Neural cell (in vitro differentiated cells): ENCODE results near the gene TMEM185B.

Experiments used
- EP300 ChIP-seq: fragments of 450-650 bp; conservative IDR thresholded peaks from 2 replicates; pipeline ENCODE4 v1.6.1; 2014; ENCODE audit warnings: antibody characterized with exemption, mild to moderate bottlenecking, moderate library complexity; ENCODE audit not compliant: poor library complexity, severe bottlenecking
- POLR2AphosphoS5 ChIP-seq: IDR thresholded peaks from 2 replicates; pipeline ENCODE4 v1.6.1; 2012
- RAD21 ChIP-seq: fragments of 450-650 bp; conservative IDR thresholded peaks from 2 replicates; pipeline ENCODE4 v1.6.1; 2014; ENCODE audit warnings: antibody characterized with exemption, mild to moderate bottlenecking, moderate library complexity
- TAF1 ChIP-seq: IDR thresholded peaks from 2 replicates; pipeline ENCODE4 v1.6.1; 2012; ENCODE audit warnings: low read depth
- TF ChIP-seq, protein P1 (sequence below): fragments of 450-650 bp; IDR thresholded peaks from 2 replicates; pipeline ENCODE4 v1.5.1; 2014; ENCODE audit warnings: antibody characterized with exemption, mild to moderate bottlenecking, moderate library complexity; ENCODE audit not compliant: poor library complexity, severe bottlenecking
- TF ChIP-seq, protein P2 (sequence below): IDR thresholded peaks from 2 replicates; pipeline ENCODE4 v1.6.1; 2012; ENCODE audit warnings: borderline replicate concordance

GRCh38 chr2:120204417-120204816 is 18.8 kb downstream of the TMEM185B start:
- TF ChIP-seq, protein P1, sequence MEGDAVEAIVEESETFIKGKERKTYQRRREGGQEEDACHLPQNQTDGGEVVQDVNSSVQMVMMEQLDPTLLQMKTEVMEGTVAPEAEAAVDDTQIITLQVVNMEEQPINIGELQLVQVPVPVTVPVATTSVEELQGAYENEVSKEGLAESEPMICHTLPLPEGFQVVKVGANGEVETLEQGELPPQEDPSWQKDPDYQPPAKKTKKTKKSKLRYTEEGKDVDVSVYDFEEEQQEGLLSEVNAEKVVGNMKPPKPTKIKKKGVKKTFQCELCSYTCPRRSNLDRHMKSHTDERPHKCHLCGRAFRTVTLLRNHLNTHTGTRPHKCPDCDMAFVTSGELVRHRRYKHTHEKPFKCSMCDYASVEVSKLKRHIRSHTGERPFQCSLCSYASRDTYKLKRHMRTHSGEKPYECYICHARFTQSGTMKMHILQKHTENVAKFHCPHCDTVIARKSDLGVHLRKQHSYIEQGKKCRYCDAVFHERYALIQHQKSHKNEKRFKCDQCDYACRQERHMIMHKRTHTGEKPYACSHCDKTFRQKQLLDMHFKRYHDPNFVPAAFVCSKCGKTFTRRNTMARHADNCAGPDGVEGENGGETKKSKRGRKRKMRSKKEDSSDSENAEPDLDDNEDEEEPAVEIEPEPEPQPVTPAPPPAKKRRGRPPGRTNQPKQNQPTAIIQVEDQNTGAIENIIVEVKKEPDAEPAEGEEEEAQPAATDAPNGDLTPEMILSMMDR, result no peak
- no peak for TF ChIP-seq POLR2AphosphoS5
- TF ChIP-seq TAF1, result no peak
- TF ChIP-seq RAD21, result no peak
- TF ChIP-seq, protein P2, sequence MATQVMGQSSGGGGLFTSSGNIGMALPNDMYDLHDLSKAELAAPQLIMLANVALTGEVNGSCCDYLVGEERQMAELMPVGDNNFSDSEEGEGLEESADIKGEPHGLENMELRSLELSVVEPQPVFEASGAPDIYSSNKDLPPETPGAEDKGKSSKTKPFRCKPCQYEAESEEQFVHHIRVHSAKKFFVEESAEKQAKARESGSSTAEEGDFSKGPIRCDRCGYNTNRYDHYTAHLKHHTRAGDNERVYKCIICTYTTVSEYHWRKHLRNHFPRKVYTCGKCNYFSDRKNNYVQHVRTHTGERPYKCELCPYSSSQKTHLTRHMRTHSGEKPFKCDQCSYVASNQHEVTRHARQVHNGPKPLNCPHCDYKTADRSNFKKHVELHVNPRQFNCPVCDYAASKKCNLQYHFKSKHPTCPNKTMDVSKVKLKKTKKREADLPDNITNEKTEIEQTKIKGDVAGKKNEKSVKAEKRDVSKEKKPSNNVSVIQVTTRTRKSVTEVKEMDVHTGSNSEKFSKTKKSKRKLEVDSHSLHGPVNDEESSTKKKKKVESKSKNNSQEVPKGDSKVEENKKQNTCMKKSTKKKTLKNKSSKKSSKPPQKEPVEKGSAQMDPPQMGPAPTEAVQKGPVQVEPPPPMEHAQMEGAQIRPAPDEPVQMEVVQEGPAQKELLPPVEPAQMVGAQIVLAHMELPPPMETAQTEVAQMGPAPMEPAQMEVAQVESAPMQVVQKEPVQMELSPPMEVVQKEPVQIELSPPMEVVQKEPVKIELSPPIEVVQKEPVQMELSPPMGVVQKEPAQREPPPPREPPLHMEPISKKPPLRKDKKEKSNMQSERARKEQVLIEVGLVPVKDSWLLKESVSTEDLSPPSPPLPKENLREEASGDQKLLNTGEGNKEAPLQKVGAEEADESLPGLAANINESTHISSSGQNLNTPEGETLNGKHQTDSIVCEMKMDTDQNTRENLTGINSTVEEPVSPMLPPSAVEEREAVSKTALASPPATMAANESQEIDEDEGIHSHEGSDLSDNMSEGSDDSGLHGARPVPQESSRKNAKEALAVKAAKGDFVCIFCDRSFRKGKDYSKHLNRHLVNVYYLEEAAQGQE, result no peak
- TF ChIP-seq EP300, result no peak
